ENCODE measurements around the gene SLC35F1. TPM values are rescaled to one million over a fixed set of nuclear protein-coding genes. Genes with fewer than 3 reads are reported as not detected.

The SLC35F1 gene
- total and polyA plus RNA-seq, 2 donors (not counting 3 experiments of a cell fraction or from before 2014, with no cell fraction given) = not detected

DNA sequence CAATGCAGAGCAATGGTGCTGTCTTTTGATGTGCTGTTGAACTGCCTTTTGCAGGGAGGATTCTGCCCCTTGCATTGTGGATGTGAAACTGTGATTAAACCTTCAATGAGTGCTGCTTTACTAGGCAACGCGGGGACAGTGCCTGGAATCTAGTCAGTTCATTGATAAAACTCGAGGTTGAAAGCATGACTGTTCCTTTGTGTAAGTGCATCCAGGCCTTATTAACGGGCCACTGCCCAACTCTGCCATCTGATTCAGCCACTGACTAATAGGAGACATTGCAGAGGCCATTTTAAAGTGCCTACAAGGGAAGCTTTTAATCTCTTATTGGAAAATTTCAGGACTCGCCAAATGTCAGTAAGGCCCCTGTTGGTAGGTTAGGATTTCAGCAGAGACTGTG, 49.3 kb downstream of the SLC35F1 start:
- CTCF ChIA-PET = no interaction called here
- no TSS peak for BruUV-seq (replicated peaks)
- no peaks in the 10 kb centered on the region for H3K36me3 ChIP-seq (ENCODE audit: control insufficient read depth in 2 of 2, extremely low read depth in 1 of 2, insufficient read depth in 2 of 2, low read length in 2 of 2)
- H2AFZ ChIP-seq (ENCODE audit: low read depth, low read length) = no peak overlapping the region
- H4K20me1 ChIP-seq (replicated peaks; ENCODE audit: control insufficient read depth, extremely low read depth, insufficient read depth, low read length) = no peaks in the 10 kb centered on the region
- H3K27me3 ChIP-seq (ENCODE audit: control insufficient read depth in 2 of 2, insufficient read depth in 2 of 2, low read length in 2 of 2) = no peaks in the 10 kb centered on the region
- TF ChIP-seq FOS (IDR thresholded peaks at IDR 0.05; ENCODE audit: borderline replicate concordance, insufficient read depth, low read length) = no peak
- no peak for TF ChIP-seq GATA2 (IDR thresholded peaks at IDR 0.05; ENCODE audit: insufficient read depth, insufficient read length, low read depth, low read length)
- TF ChIP-seq POLR2AphosphoS5 (IDR thresholded peaks at IDR 0.05; ENCODE audit: insufficient read depth, low read depth, low read length) = no peak
- TF ChIP-seq JUN (IDR thresholded peaks at IDR 0.05; ENCODE audit: borderline replicate concordance, insufficient read depth, insufficient read length, low read depth) = no peak
- FAIRE-seq (no peak), DNase-seq (ENCODE audit: low read depth, low spot score) (no peak)
- dilution Hi-C loops (cut with MboI; ENCODE audit: extremely low pct_ligation_motif_present, low sequenced_read_pairs) = no loop called here
- H3K27ac ChIP-seq (ENCODE audit: insufficient read depth, low read depth, low read length) = no peak overlapping the region
- POLR2A ChIA-PET = no interaction called here
- H3K4me2 ChIP-seq (ENCODE audit: insufficient read depth, low read length) = no peak overlapping the region
- intact Hi-C loops (cut with micrococcal nuclease) = no loop called here
- no peak overlapping the region for H3K4me3 ChIP-seq (replicated peaks in 1 of 3; ENCODE audit: insufficient read depth in 1 of 3, low read depth in 1 of 3, low read length in 3 of 3)
- H3K9ac ChIP-seq (replicated peaks; ENCODE audit: extremely low read depth, insufficient read depth, low read length) = no peak overlapping the region
- no peaks in the 10 kb centered on the region for H3K9me1 ChIP-seq (replicated peaks; ENCODE audit: control insufficient read depth, extremely low read depth, insufficient read depth, low read length)
- no peaks in the 10 kb centered on the region for H3K9me3 ChIP-seq (replicated peaks; ENCODE audit: control insufficient read depth, insufficient read depth, low read length)
- no peaks in the 10 kb centered on the region for H3K4me1 ChIP-seq (ENCODE audit: control insufficient read depth, extremely low read depth, insufficient read depth, low read length)
- H3K79me2 ChIP-seq (ENCODE audit: control insufficient read depth, insufficient read depth, low read length) = no peaks in the 10 kb centered on the region

DNA sequence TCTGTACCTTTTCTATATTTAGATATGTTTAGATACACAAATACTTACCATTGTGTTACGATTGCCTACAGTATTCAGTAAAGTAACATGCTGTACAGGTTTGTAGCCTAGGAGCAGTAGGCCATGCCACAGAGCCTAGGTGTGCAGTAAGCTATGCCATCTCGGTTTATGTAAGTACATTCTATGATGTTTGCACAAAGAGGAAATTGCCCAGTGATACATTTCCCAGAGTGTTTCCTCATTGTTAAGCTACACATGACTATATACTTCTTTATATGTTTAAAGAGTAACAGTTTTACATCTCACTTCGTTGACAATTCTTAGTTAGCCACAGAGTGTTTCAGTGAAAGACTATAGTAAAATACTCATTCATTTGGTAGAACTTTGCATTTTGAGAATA, 51.5 kb downstream of the SLC35F1 start:
- Histone ChIP-seq H3K9me3 (replicated peaks; ENCODE audit: control insufficient read depth, insufficient read depth, low read length) (no peaks in the 10 kb centered on the region), H3K36me3 (ENCODE audit: control insufficient read depth in 2 of 2, extremely low read depth in 1 of 2, insufficient read depth in 2 of 2, low read length in 2 of 2) (no peaks in the 10 kb centered on the region), H2AFZ (ENCODE audit: low read depth, low read length) (no peak overlapping the region), H3K4me3 (replicated peaks in 1 of 3; ENCODE audit: insufficient read depth in 1 of 3, low read depth in 1 of 3, low read length in 3 of 3) (no peak overlapping the region), H3K4me2 (ENCODE audit: insufficient read depth, low read length) (no peak overlapping the region), H3K27ac (ENCODE audit: insufficient read depth, low read depth, low read length) (no peak overlapping the region), H3K9ac (replicated peaks; ENCODE audit: extremely low read depth, insufficient read depth, low read length) (no peak overlapping the region), H4K20me1 (replicated peaks; ENCODE audit: control insufficient read depth, extremely low read depth, insufficient read depth, low read length) (no peaks in the 10 kb centered on the region), H3K9me1 (replicated peaks; ENCODE audit: control insufficient read depth, extremely low read depth, insufficient read depth, low read length) (no peaks in the 10 kb centered on the region), H3K27me3 (ENCODE audit: control insufficient read depth in 2 of 2, insufficient read depth in 2 of 2, low read length in 2 of 2) (no peaks in the 10 kb centered on the region), H3K79me2 (ENCODE audit: control insufficient read depth, insufficient read depth, low read length) (no peaks in the 10 kb centered on the region), H3K4me1 (ENCODE audit: control insufficient read depth, extremely low read depth, insufficient read depth, low read length) (no peaks in the 10 kb centered on the region)
- dilution Hi-C loops (cut with MboI; ENCODE audit: extremely low pct_ligation_motif_present, low sequenced_read_pairs) (no loop called here), intact Hi-C loops (cut with micrococcal nuclease) (no loop called here)
- ChIA-PET POLR2A (no interaction called here), CTCF (no interaction called here)
- no TSS peak for BruUV-seq (replicated peaks)
- FAIRE-seq (no peak), DNase-seq (ENCODE audit: low read depth, low spot score) (no peak)
- no peak for TF ChIP-seq GATA2 (IDR thresholded peaks at IDR 0.05; ENCODE audit: insufficient read depth, insufficient read length, low read depth, low read length)
- TF ChIP-seq, protein P1, sequence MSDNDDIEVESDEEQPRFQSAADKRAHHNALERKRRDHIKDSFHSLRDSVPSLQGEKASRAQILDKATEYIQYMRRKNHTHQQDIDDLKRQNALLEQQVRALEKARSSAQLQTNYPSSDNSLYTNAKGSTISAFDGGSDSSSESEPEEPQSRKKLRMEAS (IDR thresholded peaks at IDR 0.05; ENCODE audit: insufficient read depth, insufficient read length) = no peak
- no peak for TF ChIP-seq MYC (IDR thresholded peaks at IDR 0.05; ENCODE audit: low read depth, low read length)
- TF ChIP-seq EZH2 (IDR thresholded peaks at IDR 0.05; ENCODE audit: borderline replicate concordance, low read depth, low read length, severe bottlenecking) = no peak
- no peak for TF ChIP-seq POLR2A (IDR thresholded peaks at IDR 0.05; ENCODE audit: low read depth, low read length)

Measured in endothelial cell of umbilical vein (primary cell).